GM19395 (cell line): Measurements from ENCODE around the gene RGS18.
"Not testable (repeated sequence)": the region's sequence is repeated elsewhere in the genome, so short reads cannot be mapped to it uniquely, and the experiment has no call there.

Source experiments
- ATAC-seq: cut with Tn5 transposase; IDR thresholded peaks from one replicate; pipeline ENCODE4 v1.9.1; 2021; ENCODE audit warnings: mild to moderate bottlenecking, moderate library complexity; ENCODE audit not compliant: unreplicated experiment

RGS18 gene

GRCh38 chr1:192165002-192165401 is 6.7 kb downstream of the RGS18 start:
- ATAC-seq = not testable (repeated sequence)

- no peak for ATAC-seq
These were observed 8.7 kb downstream of the RGS18 start for GRCh38 chr1:192167011-192167410.

GRCh38 chr1:192167911-192168700 is 9.8 kb downstream of the RGS18 start:
- ATAC-seq = no peak

GRCh38 chr1:192168964-192169363 is 10.7 kb downstream of the RGS18 start:
- no peak for ATAC-seq

- ATAC-seq = no peak
These were observed 12.1 kb downstream of the RGS18 start for GRCh38 chr1:192170196-192170984.

- no peak for ATAC-seq
These were observed 12.9 kb downstream of the RGS18 start for GRCh38 chr1:192171123-192171522.

- no peak for ATAC-seq
These were observed 17.7 kb downstream of the RGS18 start for GRCh38 chr1:192175971-192176370.

GRCh38 chr1:192183788-192184187 is 25.5 kb downstream of the RGS18 start:
- ATAC-seq = no peak

GRCh38 chr1:192186197-192186596 is 27.9 kb downstream of the RGS18 start:
- no peak for ATAC-seq

- no peak for ATAC-seq
These were observed 31.8 kb downstream of the RGS18 start for GRCh38 chr1:192190066-192190465.

- no peak for ATAC-seq
These were observed 43.0 kb downstream of the RGS18 start for GRCh38 chr1:192201303-192201702.

GRCh38 chr1:192224396-192224795 is 66.1 kb downstream of the RGS18 start:
- no peak for ATAC-seq

- no peak for ATAC-seq
These were observed 66.6 kb downstream of the RGS18 start for GRCh38 chr1:192224846-192225245.

GRCh38 chr1:192225266-192225665 is 67.0 kb downstream of the RGS18 start:
- ATAC-seq = no peak

- ATAC-seq = no peak
These were observed 67.4 kb downstream of the RGS18 start for GRCh38 chr1:192225703-192226102.

GRCh38 chr1:192227330-192227729 is 69.1 kb downstream of the RGS18 start:
- ATAC-seq = no peak

- not testable (repeated sequence) for ATAC-seq
These were observed 69.7 kb downstream of the RGS18 start for GRCh38 chr1:192227980-192228379.

- ATAC-seq = no peak
These were observed 74.7 kb downstream of the RGS18 start for GRCh38 chr1:192232817-192233417.

GRCh38 chr1:192235127-192235526 is 76.9 kb downstream of the RGS18 start:
- no peak for ATAC-seq
